GM10847 (cell line): Measurements from ENCODE around the gene TNFRSF4.

Experiments
- POLR2A ChIP-seq: IDR thresholded peaks from 2 replicates; pipeline ENCODE4 v1.6.1; 2011; ENCODE audit not compliant: insufficient read length; ENCODE audit errors: extremely low read depth

The TNFRSF4 gene

DNA sequence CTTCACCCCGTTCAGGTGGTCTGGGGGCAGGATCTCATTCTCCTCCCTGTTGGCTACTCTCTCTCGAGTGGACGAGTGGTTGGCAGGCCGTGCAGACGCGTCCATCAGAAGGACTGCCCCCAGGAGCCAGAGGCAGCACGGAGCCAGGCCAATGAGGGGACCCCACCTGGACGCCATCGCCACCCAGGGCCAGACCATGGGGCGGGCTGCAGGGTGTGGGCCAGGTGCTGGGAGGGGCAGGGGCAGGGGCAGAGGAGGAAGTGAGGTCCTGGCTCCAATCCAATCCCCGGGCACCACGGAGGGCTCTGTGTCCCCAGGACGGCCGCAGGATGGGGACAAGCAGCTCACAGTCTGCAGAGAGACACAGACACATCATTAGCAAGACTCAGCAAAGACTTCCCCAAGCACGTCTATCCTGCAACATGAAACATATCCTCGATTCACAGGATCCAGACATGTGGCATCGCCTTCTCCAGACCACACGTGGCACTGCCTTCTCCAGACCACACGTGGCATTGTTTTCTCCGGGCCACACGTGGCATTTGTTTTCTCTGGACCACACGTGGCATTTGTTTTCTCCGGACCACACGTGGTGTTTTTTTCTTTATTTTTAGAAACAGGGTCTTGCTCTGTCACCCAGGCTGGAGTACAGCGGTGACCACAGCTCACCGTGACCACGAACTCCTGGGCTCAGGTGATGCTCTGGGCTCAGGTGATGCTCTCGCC lies 14.8 kb upstream of the TNFRSF4 start:
- TF ChIP-seq POLR2A = no peak

DNA sequence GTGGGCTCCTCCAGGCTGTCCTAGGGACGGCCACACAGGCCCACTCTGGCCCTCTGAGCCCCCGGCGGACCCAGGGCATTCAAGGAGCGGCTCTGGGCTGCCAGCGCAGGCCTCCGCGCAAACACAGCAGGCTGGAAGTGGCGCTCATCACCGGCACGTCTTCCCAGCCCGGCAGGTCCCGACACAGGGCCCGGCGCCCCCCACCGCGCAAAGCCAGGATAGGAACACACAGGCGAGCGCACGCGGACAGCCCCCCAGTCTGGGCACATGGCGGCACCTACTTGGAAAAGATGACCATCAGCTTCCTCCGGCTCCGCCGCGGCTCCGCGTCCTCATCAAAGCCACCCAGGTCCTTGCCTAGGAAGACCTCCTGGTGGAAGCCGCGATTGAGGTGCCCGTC lies 14.2 kb upstream of the TNFRSF4 start:
- no peak for TF ChIP-seq POLR2A

DNA sequence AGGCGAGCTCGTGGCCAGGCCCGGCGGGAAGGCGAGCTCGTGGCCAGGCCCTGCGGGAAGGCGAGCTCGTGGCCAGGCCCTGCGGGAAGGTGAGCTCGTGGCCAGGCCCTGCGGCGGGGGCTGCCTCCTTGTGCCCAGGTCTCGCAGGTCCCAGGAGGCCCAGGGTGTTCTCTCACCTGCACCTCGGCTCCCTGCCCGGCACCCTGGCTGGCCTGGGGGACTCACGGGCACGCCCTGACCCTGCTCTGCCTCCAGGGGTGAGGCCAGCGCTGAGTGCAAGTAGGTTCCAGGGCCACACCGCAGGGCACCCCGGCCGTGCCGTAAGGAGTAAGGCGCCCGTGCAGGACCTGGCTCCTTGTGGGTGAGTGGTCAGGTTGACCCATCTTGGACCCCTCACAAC lies 13.4 kb upstream of the TNFRSF4 start:
- TF ChIP-seq POLR2A = no peak

DNA sequence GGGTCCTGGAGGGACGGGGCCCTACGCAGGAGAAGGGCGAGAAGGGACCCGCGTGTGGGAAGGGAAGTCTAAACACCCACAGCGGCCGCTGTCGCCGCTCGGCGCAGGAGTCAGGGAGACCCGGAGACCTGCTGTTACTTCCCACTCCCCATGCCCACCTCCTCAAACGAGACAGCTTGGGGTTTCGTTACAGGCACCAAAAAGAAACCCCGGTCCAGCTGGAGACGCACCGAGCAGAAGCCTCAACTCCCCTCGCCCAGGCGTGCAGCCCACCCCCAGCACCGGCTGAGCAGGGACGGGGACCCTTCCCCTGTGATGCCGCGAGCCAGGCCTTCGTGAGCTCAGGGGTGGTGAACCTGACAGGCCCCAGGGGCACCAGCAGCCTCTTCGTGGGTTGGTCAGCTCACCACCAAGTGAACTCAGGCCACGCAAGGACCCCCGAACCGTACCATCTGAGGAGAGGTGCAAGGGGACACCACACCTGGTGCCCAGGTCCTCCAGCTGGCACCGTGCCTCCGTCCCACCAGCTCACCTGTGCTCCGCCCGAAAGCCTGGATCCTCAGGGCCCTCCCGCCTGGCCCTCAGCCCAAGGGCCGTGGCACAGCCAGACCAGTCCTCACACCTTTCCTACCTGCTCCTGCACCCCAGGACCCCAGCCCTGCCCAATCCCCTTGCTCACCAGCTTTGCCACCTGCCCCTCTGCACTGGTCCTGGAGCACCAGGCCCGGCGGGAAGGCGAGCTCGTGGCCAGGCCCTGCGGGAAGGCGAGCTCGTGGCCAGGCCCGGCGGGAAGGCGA lies 12.8 kb upstream of the TNFRSF4 start:
- TF ChIP-seq POLR2A = no peak

DNA sequence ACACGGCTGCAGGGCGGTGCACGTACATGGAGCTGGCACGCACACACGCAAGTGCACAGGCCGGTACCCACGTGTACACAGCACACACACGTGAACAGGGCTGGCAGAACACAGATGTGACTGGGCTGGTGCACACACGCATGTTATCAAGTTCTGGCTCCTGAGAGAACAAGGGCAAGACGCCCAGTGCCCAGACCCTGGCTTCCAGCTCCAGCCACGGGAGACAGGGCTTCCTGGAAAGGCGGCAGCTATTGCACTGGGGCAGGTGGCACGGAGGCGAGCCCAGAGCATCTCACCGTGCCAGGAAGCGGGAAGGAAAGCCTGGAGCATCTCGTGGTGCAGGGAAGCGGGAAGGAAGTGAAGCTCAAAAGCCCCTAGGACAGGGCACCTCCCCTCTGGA lies 12.0 kb upstream of the TNFRSF4 start:
- TF ChIP-seq POLR2A = no peak

DNA sequence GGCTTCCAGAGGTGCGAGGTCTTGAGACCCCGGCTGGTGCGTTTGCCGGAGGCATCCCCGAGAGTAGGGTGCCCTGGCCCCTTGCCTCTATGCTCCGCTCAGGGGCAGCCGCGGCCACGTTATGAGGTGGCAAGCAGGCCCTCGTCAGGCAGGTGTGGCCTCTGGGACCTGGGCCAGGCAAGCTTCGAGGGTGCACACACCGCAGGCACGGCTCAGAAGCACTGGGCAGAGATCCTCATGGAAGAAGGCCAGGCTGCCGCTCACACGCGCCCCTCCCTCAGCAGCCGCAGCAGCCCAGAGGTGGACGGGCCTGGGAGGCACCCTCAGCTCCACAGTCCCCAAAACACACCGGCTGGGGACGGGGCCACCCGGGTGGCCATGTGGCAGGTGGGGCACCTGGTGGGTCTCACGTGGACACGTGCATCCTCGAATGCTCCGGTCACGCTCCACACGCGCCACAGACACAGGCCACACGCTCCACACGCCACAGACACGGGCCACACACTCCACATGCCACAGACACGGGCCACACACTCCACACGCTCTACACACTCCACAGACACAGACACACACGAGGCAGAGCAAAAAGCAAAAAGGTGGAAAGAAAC lies 11.4 kb upstream of the TNFRSF4 start:
- no peak for TF ChIP-seq POLR2A

DNA sequence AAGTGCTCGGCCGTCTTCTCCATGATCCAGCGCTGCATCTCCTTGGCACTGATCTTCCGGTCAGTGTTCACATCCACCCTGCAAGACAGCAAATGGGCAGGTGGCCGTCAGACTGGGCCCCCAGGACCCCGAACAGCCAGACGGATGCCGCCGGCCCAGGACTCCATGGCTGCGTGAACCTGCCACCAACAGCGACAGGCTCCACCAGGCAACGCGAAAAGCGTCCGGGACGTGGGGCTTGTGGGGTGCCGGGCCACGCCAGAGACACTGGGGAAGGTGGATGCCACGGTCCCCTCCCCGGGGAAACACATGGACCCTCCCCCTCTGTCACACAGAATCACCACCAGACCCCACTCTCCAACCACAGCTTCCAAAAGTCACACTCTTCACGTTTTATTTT lies 9.9 kb upstream of the TNFRSF4 start:
- TF ChIP-seq POLR2A = no peak

DNA sequence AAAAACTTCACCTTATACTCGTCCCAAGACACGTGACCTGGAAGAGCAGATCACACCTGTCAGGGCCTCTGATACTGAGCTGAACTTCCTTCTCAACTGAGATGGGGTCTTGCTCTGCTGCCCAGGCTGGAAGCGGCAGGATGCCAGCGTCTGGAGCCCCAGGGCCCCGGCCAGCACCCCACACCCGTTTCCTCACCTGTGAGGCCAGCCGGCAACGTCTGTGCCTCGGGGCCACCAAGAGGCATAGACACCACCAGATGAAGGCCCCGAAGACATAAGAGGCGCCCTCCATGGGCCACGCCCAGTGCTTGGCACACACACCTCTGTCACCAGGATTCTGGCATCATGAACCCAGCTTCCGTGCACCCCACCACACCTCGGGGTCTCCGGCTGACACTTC lies 9.4 kb upstream of the TNFRSF4 start:
- no peak for TF ChIP-seq POLR2A

DNA sequence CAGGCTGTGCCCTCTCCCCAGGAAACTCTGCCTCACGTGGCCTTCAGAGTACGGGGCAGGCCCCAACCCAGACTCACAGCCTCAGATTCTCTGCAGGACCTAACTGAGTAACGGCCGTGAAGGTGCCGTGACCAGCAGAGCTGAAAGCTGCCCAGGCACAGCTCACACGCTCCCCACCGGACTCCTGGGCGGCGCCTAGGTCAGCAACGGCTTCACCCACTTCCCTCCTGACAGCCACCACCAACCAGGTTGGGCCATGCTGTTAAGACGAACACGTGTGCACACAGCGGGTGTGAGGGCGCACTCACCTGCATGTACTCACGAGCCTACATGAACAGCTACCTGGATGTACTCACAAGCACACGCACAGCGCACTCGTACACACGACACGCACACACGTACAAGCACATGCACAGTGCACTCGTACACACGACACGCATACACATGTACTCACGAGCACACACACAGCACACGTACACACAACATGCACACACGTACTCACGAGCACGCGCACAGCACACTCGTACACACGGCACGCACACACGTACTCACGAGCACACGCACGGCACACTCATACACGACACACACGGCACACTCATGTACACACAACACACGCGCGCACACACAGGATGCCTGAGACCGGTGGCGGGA lies 8.7 kb upstream of the TNFRSF4 start:
- TF ChIP-seq POLR2A = no peak

DNA sequence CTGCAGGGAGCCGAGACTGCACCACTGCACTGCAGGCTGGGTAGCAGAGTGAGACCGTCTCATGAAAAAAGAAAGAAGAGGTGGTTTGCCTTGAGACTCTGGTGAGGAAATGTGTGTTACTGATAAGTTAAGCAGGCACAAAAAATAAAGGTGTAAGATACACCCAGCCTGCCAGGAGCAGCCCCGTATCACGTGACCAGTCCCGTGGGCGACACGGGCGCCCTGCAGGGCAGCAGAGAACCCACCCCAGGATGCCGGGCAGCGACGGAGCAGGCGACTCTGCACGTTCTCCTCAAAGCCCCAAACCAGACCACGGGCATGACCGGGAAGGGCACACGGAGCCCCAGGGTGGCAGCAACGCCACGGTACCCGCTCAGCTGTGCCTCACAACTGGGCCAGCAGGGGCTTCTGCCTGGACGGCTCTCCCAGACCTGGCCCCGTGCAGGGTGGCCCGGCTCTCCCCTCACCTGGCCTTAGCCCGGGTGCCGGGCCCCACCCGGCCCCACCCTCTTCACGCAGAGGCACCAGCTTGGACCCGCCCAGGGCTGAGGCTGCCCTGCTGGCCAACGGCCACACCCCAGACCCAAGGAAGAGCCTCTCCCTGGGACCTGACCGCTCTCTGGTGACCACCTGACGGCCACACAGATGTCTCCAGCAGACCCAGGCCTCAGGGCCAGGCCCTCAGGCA lies 8.1 kb upstream of the TNFRSF4 start:
- no peak for TF ChIP-seq POLR2A

DNA sequence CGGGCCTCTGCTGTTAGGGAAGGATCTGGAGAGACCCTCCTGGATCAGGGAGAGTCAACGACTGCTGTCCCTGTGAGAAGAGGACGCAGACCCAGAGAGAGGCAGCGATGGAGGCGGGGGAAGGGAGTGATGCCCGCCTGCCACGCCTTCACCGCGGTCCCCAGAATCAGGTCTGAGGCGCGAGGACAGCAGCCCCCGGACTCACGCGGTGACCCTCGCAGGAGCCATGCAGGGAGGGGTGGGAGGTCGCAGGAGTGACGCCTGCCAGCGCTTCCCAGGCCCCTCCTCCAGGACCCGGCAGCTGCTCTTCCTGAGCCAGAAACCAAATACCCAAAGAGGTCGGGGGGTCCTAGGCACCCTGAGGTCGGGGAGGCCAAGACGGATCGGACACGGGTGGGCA lies 6.2 kb upstream of the TNFRSF4 start:
- no peak for TF ChIP-seq POLR2A

DNA sequence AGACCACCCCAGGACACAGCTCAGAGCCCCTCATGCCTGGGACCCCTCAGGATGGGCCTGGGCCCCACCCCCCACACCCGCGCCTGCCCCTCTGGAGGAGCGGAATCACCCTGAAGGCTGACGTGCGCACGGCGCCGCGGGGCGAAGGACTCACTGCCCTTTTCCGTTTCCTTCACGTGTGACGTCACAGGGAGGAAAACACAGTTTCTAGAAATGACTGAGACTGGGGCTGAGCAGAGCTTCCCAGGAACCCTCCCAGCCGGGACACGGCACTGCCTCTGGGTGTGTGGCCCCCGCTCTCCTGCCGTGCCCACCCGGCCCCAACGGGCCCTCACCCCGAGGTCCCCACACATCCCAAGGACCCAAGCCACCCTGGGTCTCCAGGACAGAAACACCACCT lies 5.4 kb upstream of the TNFRSF4 start:
- no peak for TF ChIP-seq POLR2A

DNA sequence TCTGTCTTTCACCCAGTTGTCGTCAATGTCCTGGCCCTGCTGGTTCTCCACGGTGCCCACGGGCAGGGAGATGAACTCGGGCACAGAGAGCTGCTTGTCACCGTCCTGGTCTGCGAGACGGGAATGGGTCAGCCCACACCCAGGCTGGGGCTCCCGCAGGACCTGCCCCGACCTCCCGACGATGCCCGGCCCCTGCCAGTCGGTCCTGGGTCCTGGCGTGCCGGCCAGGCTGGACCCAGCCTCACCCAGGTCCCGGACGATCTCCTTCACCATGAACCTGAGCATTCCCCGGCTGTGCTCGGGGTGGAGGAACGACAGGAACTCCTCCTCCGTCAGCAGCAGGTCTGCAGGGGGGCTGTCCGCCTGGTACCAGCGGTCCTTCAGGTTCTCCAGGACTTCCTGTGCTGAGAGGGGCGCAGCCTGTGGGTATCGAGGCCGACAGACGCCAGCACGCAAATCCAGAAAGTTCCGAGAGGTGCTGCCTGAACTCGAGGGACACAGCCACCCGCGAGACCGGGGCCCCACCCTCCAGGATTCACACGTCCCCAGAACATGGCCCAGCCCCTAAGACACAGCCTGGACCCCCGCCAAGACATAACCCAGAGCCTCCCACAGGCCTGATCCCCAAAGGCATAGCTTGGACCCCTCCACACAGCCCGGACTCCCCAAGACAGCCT lies 4.7 kb upstream of the TNFRSF4 start:
- TF ChIP-seq POLR2A = no peak

DNA sequence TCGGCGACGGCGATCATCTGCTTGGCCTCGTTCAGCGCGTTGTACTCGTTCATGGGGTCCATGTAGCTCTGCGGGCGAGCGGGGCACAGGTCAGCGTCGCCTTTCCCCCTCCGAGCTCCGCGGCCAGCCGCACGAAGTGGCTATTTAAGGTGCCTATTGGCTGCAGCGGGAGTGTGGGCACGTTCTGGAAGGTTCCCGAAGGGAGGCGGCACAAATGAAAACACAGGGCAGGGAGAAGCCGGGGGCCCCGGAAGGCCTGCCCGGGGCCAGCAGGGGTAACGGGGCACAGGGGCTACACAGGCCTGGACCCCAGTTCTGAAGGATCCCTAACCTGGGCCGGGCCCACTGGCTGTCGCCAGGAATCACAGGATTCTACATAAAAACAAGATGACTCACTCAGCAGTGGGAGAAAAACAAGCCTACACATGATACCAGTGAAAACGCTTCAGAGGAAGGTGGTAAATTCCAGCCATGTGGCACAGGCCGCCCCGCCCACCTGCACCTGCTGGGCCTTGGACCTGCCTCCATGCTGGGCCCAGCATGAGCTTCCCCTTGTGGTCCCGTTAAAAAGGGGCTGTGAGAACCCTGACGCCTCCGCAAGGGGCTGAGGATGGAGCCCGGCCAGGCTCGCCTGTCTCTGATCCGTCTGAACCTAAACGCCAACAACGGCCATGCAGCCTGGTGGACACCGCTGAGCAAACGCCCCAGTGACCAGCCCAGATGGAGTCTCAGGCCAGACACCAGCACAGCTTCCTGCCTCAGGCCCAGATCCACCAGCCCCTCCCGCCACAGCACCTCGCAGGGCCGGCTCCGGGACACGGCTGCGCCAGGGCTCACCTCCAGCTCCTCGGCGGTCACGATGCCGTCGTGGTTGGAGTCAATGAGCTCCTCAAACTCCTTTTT lies 3.9 kb upstream of the TNFRSF4 start:
- no peak for TF ChIP-seq POLR2A
